IgD-negative memory B cell (primary cell): ENCODE data around the gene CCDC73. TPM values are rescaled to one million over a fixed set of nuclear protein-coding genes. Genes with fewer than 3 reads are reported as not detected.
"Not testable (repeated sequence)": the region's sequence is repeated elsewhere in the genome, so short reads cannot be mapped to it uniquely, and the experiment has no call there.

Experiments used
- H3K27ac Mint-ChIP-seq, 3 donors: one replicate each; pipeline ENCODE4 v1.8.0; 2020 to 2022; ENCODE audit warnings: mild to moderate bottlenecking in 3 of 3, mixed read lengths in 3 of 3, moderate library complexity in 1 of 3
- H3K27me3 Mint-ChIP-seq: one replicate; pipeline ENCODE4 v1.8.0; 2021; ENCODE audit warnings: mixed read lengths
- H3K36me3 Mint-ChIP-seq: one replicate; pipeline ENCODE4 v1.8.0; 2020; ENCODE audit warnings: mild to moderate bottlenecking, mixed read lengths
- H3K4me1 Mint-ChIP-seq, 3 donors: one replicate each; pipeline ENCODE4 v1.8.0; 2020 to 2022; ENCODE audit warnings: mixed read lengths in 3 of 3, mild to moderate bottlenecking in 1 of 3
- H3K4me3 Mint-ChIP-seq, 4 donors: one replicate each; pipeline ENCODE4 v1.8.0; 2020 to 2022; ENCODE audit warnings: mild to moderate bottlenecking in 4 of 4, mixed read lengths in 4 of 4, moderate library complexity in 3 of 4
- H3K9me3 Mint-ChIP-seq, 3 donors: one replicate each; pipeline ENCODE4 v1.8.0; 2020 to 2021; ENCODE audit warnings: mixed read lengths in 3 of 3, mild to moderate bottlenecking in 1 of 3
- polyA plus RNA-seq: library from polyadenylated mRNA; unstranded; fragments of 300-500 nt; fragmentation: Illumina TruSeq; gene quantifications from one replicate; pipeline ENCODE4 v1.2.3, GENCODE V29; 2021

Gene CCDC73
- polyA plus RNA-seq, 1 donor from 2014 or later = not detected

DNA sequence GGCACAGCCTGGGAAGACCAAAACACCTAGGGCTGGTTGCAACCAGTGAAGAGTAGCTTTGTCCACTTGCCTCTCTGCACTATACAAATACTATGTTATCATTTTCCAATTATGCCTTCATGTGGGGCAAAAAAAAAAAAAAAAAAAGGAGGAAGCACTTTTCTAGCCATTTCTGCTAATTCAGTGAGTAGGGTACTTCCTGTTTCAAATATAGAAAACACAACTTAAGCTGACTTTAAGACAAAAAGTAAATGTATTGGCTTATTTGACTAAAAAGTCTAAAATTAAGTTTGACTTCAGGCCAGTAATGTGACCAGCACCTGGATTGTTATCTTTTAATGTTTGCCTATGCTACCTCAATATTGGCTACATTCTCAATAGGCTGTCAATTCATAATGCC, 15.3 kb downstream of the CCDC73 start:
- peak overlapping the region in 1 of 4 donors; percentile 23 for H3K4me3 Mint-ChIP-seq
- H3K27me3 Mint-ChIP-seq = no peaks in the 10 kb centered on the region
- peaks cover 20 to 23% (median 21%) of the 10 kb centered on the region in 3 donors for H3K4me1 Mint-ChIP-seq
- H3K27ac Mint-ChIP-seq = no peak overlapping the region
- H3K36me3 Mint-ChIP-seq = peaks cover 2% of the 10 kb centered on the region
- no peaks in the 10 kb centered on the region for H3K9me3 Mint-ChIP-seq

DNA sequence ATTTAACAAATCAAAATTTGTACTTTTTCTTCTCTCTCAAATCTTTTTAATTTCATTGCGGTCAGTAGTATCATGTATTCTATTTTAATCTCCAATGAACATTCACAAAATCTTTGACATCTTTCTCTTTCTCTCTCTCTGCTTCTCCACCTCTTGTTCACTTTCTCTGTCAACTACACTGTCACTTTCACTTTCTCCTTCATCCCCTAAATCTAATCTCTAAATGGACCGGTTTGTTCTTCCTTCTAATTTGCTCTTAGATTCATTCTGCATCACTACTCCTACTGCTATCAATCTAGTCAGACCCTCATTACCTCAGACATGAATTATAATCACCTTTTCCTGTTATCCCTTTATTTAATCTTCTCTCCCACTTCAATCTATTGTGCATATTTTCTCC, 18.6 kb downstream of the CCDC73 start:
- H3K4me3 Mint-ChIP-seq = peak overlapping the region in 3 of 4 donors; percentile 51 to 82 (median 65)
- H3K27ac Mint-ChIP-seq = peak overlapping the region in 1 of 3 donors; percentile 14
- H3K4me1 Mint-ChIP-seq = peaks cover 20 to 22% (median 21%) of the 10 kb centered on the region in 3 donors
- H3K36me3 Mint-ChIP-seq = no peaks in the 10 kb centered on the region
- no peaks in the 10 kb centered on the region for H3K27me3 Mint-ChIP-seq
- H3K9me3 Mint-ChIP-seq = no peaks in the 10 kb centered on the region

DNA sequence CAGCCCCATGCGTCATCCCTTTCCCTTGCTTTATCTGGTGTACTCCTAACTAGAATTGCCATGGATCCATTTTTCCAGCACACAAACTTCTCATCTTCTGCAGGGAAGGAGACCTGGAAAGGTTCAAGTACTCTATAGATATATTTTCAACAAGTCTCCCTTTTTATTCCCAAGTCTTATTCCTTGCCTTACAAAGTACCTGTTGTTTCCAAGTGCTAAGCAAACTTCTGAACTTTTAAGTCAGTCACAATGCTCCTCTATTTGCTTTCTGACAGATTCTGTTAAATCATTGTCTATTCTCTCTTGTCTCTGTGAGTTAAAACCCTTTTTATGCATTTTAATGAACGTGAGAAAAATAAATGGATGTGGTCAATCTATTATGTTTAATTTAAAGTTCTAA, 20.4 kb downstream of the CCDC73 start:
- no peaks in the 10 kb centered on the region for H3K27me3 Mint-ChIP-seq
- no peaks in the 10 kb centered on the region for H3K9me3 Mint-ChIP-seq
- no peaks in the 10 kb centered on the region for H3K36me3 Mint-ChIP-seq
- H3K27ac Mint-ChIP-seq = peak overlapping the region in 1 of 3 donors; percentile 21
- no peak overlapping the region for H3K4me3 Mint-ChIP-seq
- H3K4me1 Mint-ChIP-seq = peaks cover 16 to 17% (median 16%) of the 10 kb centered on the region in 3 donors

DNA sequence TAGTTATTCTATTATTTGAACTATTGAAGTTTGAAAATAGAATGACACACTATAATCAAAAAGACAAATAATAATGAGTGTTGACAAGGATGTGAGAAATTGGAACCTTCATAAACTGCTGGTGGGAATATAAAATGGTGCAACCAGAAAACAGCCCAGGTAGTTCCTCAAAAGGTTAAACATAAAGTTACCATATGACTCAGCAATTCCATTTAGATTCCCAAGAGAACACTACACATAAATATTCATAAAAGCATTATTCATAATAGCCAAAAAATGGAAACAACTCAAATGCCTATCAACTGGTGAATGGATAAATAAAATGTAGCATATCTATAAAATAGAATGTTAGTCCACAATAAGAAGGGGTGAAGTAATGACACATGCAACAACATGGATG, 21.7 kb downstream of the CCDC73 start:
- no peaks in the 10 kb centered on the region for H3K36me3 Mint-ChIP-seq
- H3K4me1 Mint-ChIP-seq = peaks cover 11 to 12% (median 11%) of the 10 kb centered on the region in 3 donors
- no peak overlapping the region for H3K27ac Mint-ChIP-seq
- no peaks in the 10 kb centered on the region for H3K9me3 Mint-ChIP-seq
- no peaks in the 10 kb centered on the region for H3K27me3 Mint-ChIP-seq
- no peak overlapping the region for H3K4me3 Mint-ChIP-seq

DNA sequence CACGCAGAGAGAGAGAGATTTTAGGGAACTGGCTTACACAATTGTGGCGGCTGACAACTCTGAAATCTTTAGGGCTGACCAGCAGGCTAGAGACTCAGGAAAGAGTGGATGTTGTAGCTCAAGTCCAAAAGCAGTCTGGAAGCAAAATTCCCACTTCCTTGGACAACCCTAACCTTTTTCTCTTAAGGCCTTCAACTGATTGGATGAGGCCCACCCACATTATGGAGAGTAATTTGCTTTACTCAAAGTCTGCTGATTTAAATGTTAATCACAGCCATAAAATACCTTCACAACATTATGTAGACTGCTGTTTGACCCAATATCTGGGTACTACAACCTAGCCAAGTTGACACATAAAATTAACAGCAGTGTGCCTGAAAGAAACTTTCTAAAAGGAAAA, 32.7 kb downstream of the CCDC73 start:
- H3K27me3 Mint-ChIP-seq, H3K27ac Mint-ChIP-seq, H3K4me1 Mint-ChIP-seq, H3K4me3 Mint-ChIP-seq, H3K36me3 Mint-ChIP-seq: not testable (repeated sequence)
- H3K9me3 Mint-ChIP-seq = peaks cover 0 to 13% (median 0%) of the 10 kb centered on the region in 3 donors

DNA sequence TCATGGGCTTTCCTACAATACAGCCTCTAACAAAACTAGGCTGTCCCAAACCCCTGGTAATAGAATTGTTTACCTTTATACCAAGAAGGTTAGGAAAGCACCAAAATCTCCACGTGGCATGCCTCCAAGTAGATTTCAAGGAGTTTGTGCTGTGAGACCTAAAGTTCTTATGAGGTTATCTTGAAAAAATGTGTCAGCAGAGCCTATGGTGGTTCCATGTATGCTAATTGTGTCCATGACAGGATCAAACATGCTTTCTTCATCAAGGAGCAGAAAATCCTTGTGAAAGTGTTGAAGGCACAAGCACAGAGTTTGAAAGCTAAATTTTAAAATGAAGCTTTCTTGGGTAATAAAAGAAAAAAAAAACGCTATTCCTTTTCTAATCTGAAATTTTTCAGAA, 36.2 kb downstream of the CCDC73 start:
- Mint-ChIP-seq H3K27me3 (no peaks in the 10 kb centered on the region), H3K27ac (no peak overlapping the region), H3K9me3 (no peaks in the 10 kb centered on the region), H3K36me3 (no peaks in the 10 kb centered on the region), H3K4me1 (no peaks in the 10 kb centered on the region), H3K4me3 (no peak overlapping the region)

DNA sequence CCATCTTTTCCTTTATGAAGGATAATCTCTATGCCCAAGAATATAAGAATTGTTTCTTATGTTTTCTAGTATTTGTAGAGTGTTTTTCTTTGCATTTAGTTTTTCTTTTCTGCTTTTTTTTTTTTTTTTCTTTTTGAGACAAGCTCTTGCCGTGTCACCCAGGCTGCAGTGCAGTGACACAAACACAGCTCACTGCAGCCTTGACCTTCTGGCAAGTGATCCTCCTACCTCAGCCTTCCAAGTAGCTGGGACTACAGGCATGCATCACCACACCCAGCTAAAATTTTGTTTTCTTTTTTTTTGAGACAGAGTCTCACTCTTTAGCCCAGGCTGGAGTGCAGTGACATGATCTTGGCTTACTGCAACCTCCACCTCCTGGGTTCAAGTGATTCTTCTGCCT, 41.3 kb downstream of the CCDC73 start:
- H3K4me3 Mint-ChIP-seq, H3K27me3 Mint-ChIP-seq, H3K36me3 Mint-ChIP-seq, H3K4me1 Mint-ChIP-seq, H3K9me3 Mint-ChIP-seq, H3K27ac Mint-ChIP-seq: not testable (repeated sequence)

DNA sequence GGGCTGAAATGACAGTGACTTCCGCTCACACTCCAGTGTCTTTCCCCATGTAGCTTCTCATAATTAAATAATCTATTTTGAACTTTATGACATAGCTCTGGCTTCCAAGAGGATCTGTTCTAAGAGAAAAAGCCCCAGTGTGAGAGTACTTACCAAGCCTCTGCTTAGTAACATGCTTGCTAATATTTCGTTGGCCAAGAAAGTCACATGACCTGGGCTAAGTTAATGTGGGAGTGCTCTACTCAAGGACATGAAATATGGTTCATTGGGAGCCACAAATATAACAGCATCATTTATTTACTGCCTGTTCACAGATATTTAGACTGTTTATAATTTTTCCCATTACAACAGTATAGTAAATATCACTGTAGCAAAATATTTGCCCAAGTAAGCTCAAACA, 42.5 kb downstream of the CCDC73 start:
- Mint-ChIP-seq H3K27ac (no peak overlapping the region), H3K27me3 (peaks cover 7% of the 10 kb centered on the region)

DNA sequence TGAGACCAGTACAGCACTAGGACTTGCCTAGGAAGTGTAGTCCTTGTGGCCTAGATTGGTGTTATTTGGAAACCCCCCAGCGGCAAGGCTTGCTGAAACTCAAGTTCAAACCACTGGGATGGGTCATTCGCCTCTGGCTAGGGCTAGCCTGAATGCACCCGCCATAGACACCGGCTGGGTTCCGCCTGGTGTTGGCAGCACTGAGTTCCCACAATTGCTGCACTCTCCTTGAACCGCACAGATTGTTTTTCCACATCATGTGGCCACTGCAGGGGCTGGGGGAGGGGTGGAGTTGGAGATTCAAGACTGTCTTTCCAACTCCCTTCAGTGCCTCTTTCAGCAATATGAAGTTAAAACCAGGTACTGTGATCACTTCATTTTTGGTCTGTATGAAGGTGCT, 43.1 kb downstream of the CCDC73 start:
- Mint-ChIP-seq H3K27me3 (peaks cover 7% of the 10 kb centered on the region), H3K36me3 (no peaks in the 10 kb centered on the region), H3K9me3 (peaks cover 0 to 3% (median 0%) of the 10 kb centered on the region in 3 donors), H3K27ac (peak overlapping the region in 1 of 3 donors; percentile 36), H3K4me1 (no peaks in the 10 kb centered on the region), H3K4me3 (no peak overlapping the region)

More for the DNA sequence above, 42.5 kb downstream of the CCDC73 start:
- peaks cover 0 to 3% (median 0%) of the 10 kb centered on the region in 3 donors for H3K9me3 Mint-ChIP-seq
- no peaks in the 10 kb centered on the region for H3K36me3 Mint-ChIP-seq
- H3K4me1 Mint-ChIP-seq = no peaks in the 10 kb centered on the region
- no peak overlapping the region for H3K4me3 Mint-ChIP-seq

DNA sequence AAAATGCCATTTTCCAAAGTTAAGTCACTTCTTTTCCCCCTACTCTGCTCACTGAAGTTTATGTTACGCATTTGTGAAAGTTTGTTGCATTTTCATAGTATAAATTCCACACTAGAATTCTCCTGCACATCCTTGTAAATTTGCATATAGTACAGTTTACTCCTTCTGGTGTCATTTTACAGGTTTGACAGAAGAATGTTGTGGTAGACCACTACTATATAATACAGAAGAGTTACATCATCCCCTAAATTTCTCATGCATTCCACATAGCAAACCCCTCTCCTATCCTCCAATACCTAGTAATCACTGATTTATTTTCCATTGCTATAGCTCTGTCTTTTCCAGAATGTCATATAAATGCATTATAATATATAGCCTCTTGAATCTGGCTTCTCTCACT, 64.5 kb downstream of the CCDC73 start:
- Mint-ChIP-seq H3K27me3 (peaks cover 9% of the 10 kb centered on the region), H3K4me1 (no peaks in the 10 kb centered on the region), H3K36me3 (peaks cover 3% of the 10 kb centered on the region), H3K9me3 (peaks cover 5 to 7% (median 7%) of the 10 kb centered on the region in 3 donors), H3K27ac (no peak overlapping the region), H3K4me3 (no peak overlapping the region)

DNA sequence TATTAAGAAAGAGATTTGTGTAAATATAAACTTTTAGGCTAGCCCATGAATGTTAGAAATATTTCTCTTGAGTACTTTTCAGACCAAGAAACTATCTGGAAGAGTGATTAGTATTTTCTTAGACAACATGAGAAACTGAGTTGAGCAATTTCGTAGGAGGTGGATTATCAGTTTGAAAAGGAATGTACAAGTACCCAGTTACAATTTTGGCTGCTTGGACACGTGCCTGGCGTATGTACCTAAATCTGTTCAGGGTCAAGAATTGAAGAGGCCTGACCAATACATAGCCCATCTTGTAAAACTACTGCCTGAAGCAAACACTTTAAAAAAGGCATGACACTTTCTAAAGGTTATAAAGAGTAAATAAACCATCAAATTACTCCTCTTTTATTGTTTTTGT, 71.1 kb downstream of the CCDC73 start:
- Mint-ChIP-seq H3K4me1 (no peaks in the 10 kb centered on the region), H3K9me3 (no peaks in the 10 kb centered on the region), H3K36me3 (no peaks in the 10 kb centered on the region), H3K4me3 (no peak overlapping the region), H3K27ac (no peak overlapping the region), H3K27me3 (peaks cover under 1% of the 10 kb centered on the region)

DNA sequence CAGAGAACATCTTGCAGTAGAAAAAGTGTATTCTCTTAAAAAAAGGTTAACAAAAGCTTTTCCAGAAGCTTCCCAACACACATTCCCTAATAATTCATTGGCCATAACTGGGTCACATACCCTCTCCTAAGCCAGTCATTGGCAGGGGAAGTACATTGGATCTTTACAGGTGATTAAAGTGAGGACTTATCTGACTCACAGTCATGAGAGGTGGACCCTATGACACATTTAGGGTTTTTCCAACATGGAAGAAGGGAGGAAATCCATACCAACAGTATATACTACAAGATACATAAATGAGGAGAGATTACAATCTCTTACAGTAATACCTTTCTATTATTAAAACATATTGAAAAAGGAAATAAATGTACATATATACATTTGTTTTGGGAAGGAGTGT, 72.2 kb downstream of the CCDC73 start:
- H3K27me3 Mint-ChIP-seq = no peaks in the 10 kb centered on the region
- no peaks in the 10 kb centered on the region for H3K4me1 Mint-ChIP-seq
- H3K9me3 Mint-ChIP-seq = no peaks in the 10 kb centered on the region
- no peaks in the 10 kb centered on the region for H3K36me3 Mint-ChIP-seq
- no peak overlapping the region for H3K4me3 Mint-ChIP-seq
- no peak overlapping the region for H3K27ac Mint-ChIP-seq

DNA sequence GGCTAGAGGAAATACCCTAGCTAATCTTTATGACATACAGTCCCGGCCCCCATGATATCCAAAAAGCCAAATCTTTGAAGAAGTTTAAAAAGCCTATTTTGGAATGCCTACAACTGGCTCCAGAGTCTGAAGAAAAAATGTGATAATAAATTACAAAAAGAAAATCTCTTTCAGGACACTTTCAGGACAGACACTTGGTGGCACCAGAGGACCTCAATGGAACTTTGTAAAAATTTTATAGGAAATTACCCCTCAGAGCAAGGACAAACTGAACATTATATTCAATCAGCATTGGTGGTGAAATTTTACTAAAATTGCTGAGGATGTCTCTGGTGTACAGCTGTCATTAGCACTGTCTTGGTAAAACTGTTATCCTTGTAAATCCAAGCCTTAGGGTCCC, 81.0 kb downstream of the CCDC73 start:
- Mint-ChIP-seq H3K27me3 (peaks cover 4% of the 10 kb centered on the region), H3K4me1 (no peaks in the 10 kb centered on the region), H3K27ac (no peak overlapping the region), H3K9me3 (no peaks in the 10 kb centered on the region), H3K4me3 (no peak overlapping the region), H3K36me3 (no peaks in the 10 kb centered on the region)

DNA sequence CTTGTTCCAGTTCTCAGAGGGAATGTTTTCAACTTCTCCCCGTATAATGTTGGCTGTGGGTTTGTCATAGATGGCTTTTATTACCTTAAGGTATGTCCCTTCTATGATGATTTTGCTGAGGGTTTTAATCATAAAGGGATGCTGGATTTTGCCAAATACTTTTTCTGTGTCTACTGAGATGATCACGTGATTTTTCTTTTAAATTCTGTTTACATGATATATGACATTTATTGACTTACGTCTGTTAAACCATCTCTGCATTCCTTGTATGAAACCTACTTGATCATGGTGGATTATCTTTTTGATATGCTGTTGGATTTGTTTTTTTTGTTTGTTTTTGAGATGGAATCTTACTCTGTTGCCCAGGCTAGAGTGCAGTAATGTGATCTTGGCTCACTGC, 85.5 kb downstream of the CCDC73 start:
- not testable (repeated sequence) for H3K9me3 Mint-ChIP-seq, H3K4me1 Mint-ChIP-seq, H3K27me3 Mint-ChIP-seq, H3K4me3 Mint-ChIP-seq, H3K27ac Mint-ChIP-seq, H3K36me3 Mint-ChIP-seq

DNA sequence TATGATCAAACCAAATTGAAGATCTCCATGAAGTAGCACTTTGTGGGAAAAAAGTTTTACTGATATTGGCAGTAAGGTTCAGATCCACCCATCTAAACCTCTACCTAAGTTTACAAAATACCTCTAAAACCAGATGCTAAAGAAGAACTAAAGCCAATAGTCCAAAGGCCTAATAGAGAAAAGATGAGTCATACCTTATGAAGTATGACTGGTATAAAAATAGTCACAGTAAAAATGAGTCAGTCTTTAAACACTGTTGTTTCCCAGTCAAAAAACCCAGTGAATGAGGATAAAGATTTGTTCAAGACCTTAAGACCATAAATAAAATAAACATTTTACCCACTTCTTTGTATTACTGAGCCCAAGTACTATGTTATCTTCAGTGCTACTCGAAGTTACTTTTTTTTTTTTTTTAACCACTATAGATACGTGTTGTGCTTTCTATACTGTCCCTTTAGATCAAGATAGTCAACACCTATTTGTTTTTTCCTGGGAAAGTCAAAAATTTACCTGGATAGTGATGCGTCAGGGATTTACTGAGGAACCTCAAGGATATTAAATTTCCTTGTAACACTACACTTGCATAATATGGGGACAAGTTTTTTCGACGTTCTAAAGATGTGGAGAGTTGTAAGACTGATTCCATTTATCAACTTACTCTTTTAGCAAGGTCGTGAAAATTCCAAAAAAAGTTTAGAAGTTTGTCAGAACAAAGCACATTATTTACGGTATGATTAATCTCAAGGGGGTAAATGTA, 87.3 kb downstream of the CCDC73 start:
- no peak overlapping the region for H3K4me3 Mint-ChIP-seq
- H3K27ac Mint-ChIP-seq = no peak overlapping the region
- no peaks in the 10 kb centered on the region for H3K4me1 Mint-ChIP-seq
- H3K27me3 Mint-ChIP-seq = peaks cover 3% of the 10 kb centered on the region
- no peaks in the 10 kb centered on the region for H3K9me3 Mint-ChIP-seq
- no peaks in the 10 kb centered on the region for H3K36me3 Mint-ChIP-seq

DNA sequence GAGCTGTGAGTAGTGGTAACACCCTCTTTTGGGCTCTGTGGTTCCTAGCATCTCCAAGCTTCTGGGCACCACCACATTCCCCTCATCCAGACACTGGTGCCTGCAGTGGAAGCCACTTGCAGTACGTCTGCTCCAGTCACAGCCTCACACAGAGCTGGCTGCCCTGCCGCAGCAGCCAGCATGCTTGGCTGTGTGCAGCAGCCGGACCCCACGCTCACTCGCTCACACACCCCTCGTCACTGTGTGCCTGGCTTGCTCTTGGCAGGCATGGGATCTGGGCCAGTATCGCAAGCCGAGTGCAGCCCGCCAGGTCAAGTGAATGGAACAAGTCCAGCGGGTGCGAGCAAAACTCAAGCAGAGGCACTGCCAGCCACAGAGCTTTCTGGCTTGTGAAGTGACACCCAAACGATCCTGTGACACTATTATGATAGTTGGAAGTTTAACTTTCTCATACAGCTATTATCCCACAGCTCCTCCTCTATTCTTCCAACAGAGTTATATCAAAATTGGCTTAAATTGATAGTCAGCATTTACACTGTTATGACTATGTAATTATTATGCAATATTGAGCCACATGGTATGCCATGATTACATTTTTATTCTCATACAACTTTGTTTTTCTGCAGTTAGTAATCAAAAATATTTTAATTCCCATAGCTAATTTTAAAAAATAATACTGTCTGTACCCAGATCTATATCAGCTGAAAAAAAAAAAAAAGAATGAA, 89.0 kb downstream of the CCDC73 start:
- Mint-ChIP-seq H3K9me3 (no peaks in the 10 kb centered on the region), H3K36me3 (no peaks in the 10 kb centered on the region), H3K27ac (no peak overlapping the region), H3K27me3 (peaks cover 4% of the 10 kb centered on the region), H3K4me3 (no peak overlapping the region), H3K4me1 (no peaks in the 10 kb centered on the region)
